ENCODE measurements around the gene ARPC4. TPM values are rescaled to one million over a fixed set of nuclear protein-coding genes. Genes with fewer than 3 reads are reported as not detected.
A peak's percentile ranks its signal among the peaks of the same experiment; 100 is the strongest.

Gene ARPC4
- total RNA-seq, 1 experiment from 2014 or later, result 143 TPM

- no peak; the same call in 1 of the 2 replicates for TF ChIP-seq FOXP1 (CRISPR knock-in tag; IDR thresholded peaks at IDR 0.05; ENCODE audit: borderline replicate concordance)
- no peak for TF ChIP-seq RELA (CRISPR knock-in tag; IDR thresholded peaks at IDR 0.05; ENCODE audit: borderline replicate concordance)
- TF ChIP-seq CBFB (CRISPR knock-in tag; IDR thresholded peaks at IDR 0.05; ENCODE audit: low read depth), result no peak
- TF ChIP-seq GTF2I (CRISPR knock-in tag; conservative IDR thresholded peaks at IDR 0.05), result no peak
- no peak for TF ChIP-seq ZNF121 (CRISPR knock-in tag; IDR thresholded peaks at IDR 0.05)
- no peak for TF ChIP-seq ESRRA (CRISPR knock-in tag; IDR thresholded peaks at IDR 0.05; ENCODE audit: borderline replicate concordance)
- no peak for TF ChIP-seq ZNF425 (CRISPR knock-in tag; conservative IDR thresholded peaks at IDR 0.05)
- TF ChIP-seq ZNF423 (CRISPR knock-in tag; IDR thresholded peaks at IDR 0.05), result peak; percentile 81; the same call in 1 of the 2 replicates
- TF ChIP-seq FOXP4 (CRISPR knock-in tag; IDR thresholded peaks at IDR 0.05), result 0 out of 2 replicates have a peak, but pooled peaks have one; percentile 57
- no peak; the same call in 1 of the 2 replicates for TF ChIP-seq FOXJ3 (CRISPR knock-in tag; IDR thresholded peaks at IDR 0.05; ENCODE audit: borderline replicate concordance)
- TF ChIP-seq MAX (CRISPR knock-in tag; IDR thresholded peaks at IDR 0.05), result no peak
- TF ChIP-seq ARID4B (CRISPR knock-in tag; IDR thresholded peaks at IDR 0.05; ENCODE audit: borderline replicate concordance), result 0 out of 2 replicates have a peak, but pooled peaks have one; percentile 14
- TF ChIP-seq, protein P1, sequence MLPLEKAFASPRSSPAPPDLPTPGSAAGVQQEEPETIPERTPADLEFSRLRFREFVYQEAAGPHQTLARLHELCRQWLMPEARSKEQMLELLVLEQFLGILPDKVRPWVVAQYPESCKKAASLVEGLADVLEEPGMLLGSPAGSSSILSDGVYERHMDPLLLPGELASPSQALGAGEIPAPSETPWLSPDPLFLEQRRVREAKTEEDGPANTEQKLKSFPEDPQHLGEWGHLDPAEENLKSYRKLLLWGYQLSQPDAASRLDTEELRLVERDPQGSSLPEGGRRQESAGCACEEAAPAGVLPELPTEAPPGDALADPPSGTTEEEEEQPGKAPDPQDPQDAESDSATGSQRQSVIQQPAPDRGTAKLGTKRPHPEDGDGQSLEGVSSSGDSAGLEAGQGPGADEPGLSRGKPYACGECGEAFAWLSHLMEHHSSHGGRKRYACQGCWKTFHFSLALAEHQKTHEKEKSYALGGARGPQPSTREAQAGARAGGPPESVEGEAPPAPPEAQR (CRISPR knock-in tag; IDR thresholded peaks at IDR 0.05), result no peak
- no peak for TF ChIP-seq TEAD4 (CRISPR knock-in tag; IDR thresholded peaks at IDR 0.05)
- peak; percentile 42; the same call in 1 of the 2 replicates for TF ChIP-seq GABPB1 (CRISPR knock-in tag; IDR thresholded peaks at IDR 0.05)
- TF ChIP-seq ATF6 (CRISPR knock-in tag; IDR thresholded peaks at IDR 0.05), result no peak
- no peak for TF ChIP-seq E2F5 (CRISPR knock-in tag; IDR thresholded peaks at IDR 0.05)
- TF ChIP-seq ELF4 (CRISPR knock-in tag; IDR thresholded peaks at IDR 0.05; ENCODE audit: low read depth), result no peak
- TF ChIP-seq ZNF317 (CRISPR knock-in tag; IDR thresholded peaks at IDR 0.05; ENCODE audit: borderline replicate concordance, low read depth), result no peak
Observed at GRCh38 chr3:9792405-9793160, at the start of gene ARPC4, which contains the start of gene TADA3 (continued).

All from WTC11 (cell line).